NCI-H82 (cell line): ENCODE data around the gene LDLRAD3.
"Not testable (repeated sequence)": the region's sequence is repeated elsewhere in the genome, so short reads cannot be mapped to it uniquely, and the experiment has no call there.

Source experiments
- DNase-seq: peaks from one replicate; lab custom pipeline; 2025; lab: John Stamatoyannopoulos, UW

LDLRAD3 gene

DNA sequence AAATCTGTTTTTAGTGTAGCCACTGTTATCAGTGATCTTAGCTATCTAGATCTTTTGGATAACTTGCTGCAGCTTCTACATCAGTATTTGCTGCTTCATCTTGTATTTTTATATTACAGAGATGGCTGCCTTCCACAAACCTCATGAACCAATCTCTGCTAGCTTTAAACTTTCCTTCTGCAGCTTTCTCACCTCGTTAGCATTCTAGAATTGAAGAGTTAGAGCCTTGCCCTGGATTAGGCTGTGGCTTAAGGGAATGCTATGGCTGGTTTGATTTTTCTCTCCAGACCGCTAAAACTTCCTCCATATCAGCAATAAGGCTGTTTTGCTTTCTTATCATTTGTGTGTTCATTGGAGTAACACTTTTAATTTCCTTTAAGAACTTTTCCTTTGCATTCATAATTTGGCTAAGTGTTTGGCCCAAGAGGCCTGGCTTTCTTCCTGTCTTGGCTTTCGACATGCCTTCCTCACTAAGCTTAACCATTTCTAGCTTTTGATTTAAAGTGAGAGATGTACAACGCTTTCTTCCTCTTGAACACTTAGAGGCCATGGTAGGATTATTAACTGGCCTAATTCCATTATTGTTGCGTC is 51.9 kb downstream of the LDLRAD3 start:
- DNase-seq: no peak

DNA sequence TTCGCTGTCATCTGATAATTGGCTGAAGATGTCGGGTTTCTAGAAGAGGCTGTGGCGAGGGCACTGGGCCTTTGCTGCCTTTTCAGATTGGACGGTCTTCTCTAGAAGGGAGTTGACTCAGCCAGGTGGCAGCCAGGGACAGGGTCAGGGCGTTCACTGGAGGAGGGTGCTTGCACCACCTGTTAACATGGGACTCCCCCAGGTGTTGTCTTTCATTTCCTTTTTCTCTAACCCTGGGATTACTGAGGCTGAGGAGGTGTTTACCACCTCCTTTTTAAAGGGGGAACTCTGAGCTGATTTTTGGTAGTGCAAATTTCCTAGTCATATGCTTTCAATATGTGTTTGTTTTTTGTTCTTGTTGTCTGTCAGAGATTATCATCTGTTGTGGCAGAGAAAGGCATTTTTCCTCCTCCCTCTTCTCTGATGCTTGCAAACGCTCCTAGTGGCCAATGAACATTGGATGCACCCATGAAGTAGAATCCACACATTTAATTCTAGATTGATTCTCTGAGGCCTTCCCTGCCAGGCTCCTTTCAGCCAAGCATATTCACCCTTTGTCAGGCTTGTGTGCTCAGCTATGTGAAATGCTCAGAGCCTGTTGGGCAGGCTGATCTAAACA is 54.1 kb downstream of the LDLRAD3 start:
- DNase-seq: no peak

DNA sequence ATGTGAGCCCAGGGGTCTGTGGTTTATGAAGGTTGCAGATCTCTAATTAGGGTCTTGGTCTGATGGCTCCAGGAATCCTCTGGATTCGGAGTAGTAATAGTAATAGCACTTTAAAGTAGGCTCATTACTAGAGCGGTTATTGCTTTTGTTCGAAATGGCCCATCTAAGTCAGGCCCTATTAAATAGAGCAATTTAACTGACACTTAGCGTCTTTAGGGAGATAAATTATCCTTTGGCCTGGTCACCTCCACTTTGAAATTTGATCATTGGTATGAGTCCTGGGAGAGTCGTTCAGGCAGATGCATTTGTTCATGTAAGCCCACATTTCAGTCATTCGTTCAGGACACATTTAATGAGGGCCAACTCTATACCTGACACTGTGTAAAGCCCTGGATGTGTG is 54.8 kb downstream of the LDLRAD3 start:
- no peak for DNase-seq

DNA sequence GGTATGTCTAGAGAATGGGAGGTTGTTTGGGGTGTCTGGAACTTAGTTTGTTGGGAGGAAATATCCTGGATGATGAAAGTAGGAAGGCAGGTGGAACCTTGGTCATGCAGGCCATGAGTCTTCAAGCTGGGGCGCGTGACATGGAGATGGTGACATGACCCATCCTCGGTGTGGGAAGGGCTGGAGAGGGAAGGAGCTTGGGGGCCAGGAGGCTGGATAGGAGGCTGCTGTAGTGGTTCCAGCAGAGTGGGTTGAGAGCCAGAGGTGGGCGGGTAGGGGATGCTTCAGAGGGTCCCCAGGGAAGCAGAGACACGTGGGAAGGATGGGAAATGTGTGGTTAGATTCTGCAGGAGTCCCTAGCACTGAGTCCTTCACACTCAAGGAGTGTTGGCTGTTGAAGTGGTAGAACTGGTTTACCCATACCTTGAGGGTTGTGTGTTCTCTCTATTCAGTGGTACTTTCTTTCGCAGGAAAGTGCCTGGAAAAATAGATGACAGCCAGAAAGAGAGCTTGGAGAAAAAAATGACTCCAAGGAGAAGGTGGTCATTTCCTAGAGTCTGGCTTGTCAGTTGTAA is 56.8 kb downstream of the LDLRAD3 start:
- DNase-seq: no peak

DNA sequence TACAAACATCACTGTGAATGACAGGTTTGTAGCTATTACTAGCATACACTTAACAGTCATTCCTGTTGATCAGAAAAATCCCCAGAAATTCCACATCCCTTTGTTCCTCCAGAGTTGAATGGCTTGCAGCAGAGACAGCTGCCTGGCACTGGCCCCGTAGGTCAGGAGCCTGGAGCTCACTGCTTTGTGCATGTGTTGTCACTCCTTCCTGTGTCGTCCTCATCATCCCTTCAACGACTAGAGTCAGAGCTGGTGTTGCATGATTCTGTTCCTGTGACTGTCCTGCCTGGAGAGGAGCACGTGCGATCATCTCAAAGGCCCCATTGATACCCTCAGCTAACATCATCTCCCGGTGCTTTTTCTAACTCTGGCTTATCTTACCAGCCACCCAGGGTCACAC is 58.3 kb downstream of the LDLRAD3 start:
- no peak for DNase-seq

DNA sequence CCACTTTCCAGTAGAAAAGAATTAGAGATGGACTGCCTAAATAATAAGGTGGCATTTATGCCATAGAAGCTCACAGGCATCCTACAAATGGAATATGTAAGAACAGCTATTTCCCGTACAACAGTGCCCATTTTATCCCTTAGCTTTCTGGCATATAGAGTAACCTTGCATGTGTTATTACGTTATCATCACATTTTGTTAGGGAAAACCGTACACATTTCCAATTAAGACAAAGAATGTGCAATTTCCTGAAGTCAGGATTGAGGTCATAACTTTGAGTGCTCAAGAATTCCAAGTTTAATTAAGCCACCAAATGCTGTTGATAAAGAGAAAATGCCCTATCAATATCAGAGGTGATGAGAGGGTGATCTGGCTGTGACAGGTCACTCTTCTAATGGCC is 58.9 kb downstream of the LDLRAD3 start:
- no peak for DNase-seq

DNA sequence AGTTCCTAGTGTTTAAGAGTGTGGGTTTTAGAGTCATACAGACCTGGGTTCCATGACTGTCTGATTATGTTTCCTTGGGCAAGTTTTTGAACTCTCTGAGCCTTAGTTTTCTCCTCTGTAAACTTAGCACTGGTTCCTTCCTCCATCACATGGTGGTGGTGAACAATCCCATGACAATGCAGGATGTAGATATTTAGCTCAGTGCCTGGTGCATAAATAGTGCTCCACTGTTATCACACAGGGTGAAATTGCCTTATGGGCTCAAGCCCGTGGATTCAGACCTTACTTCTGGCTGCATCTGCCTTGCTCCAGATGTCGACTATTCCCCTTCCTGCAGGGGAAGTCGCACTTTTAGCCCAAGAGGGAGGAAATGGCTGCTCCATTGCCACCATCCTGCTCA is 62.7 kb downstream of the LDLRAD3 start:
- peak; percentile 29 for DNase-seq

DNA sequence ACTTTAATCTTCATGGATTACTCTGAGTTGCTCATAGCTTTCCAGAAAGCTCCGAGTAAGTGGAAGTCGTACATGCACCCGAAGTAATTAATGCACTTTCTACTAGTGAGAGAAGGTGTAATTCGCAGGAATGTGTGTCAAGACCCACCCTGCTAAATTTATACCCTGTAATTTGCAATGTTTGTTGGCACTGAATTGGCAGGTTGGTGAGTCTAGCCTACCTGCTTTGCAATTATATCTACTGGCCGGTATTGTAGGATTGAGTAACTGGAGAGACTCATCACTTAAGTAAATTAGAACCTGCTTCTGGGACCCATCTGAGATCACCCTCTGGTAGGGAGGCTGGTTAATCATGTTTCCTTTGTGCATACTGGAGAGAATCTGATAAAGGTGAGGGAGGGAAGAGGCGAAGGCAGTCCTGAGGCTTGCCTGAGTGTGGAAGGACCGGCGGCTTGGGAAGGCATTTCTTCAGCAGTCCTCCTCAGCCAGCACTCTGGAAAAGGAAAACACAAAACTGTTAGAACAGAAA is 63.3 kb downstream of the LDLRAD3 start:
- DNase-seq: peak; percentile 49

DNA sequence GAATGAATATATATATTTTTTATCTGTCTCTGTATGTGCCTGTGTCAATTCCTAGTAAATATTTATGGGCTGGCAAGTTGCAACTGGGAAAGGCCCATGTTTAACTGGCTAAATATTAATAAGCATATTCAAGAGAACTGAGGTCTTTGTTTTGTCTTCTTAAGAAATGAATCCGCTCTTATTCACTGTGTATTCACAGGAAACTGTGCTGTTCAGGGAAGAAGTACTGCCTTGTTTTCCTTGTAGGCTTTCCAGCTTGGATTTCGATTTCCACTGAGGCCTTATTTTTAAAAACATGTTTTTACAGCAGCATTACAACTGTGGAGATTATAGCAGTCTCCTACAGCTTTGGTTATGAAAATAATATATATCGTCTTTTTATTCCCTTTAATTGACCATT is 64.7 kb downstream of the LDLRAD3 start:
- no peak for DNase-seq

DNA sequence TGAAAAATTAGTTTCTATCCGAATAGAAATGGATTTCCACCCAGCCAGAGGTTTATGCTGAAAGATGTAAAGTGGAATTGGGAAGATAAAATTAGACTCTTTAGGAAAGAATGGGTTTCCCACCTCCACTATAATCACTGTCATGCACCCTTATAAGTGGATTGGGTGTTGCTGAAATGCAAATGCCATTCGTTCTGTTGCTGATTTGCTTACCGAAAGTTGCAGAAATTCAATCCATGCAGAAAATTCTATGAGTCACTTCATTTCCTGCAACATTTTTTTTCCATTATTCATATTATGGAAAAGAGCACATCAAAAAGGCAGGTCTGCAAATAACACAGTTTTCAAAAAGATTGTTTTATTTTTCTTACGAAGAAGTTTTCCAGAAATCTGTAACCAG is 65.6 kb downstream of the LDLRAD3 start:
- DNase-seq: peak; percentile 12

DNA sequence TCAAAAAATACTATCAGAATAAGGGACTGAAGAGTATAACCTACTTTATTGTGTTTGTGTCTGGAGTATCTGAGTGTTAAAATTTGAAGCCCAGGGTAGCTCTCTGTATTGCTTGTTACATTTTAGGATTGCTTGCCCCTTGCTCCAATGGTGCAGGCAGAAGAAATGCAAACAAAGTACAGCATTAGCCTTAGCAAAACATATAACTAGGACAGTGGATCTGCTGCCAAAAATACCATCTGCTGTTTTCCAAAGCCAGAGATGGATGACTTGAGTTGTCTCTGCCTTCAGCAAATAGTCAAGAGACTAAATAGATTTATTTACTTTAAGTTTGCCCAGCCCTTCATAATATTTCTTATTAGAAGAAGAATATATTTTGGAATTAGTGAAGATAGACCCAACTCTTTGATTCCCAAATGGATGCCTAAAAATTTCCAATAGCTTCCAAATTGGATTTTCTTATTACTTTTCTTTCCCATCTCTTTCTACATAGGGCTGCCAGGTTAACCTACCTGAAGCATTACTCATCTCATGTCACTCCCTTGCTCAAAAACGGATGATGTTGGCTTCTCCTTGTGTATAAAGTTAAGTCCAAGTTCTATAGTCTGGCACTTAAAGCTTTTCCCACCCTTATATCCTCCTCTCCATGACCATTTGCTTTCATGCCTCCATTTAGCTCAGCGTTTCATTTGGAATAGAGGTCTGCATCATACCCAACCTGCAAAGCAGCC is 66.3 kb downstream of the LDLRAD3 start:
- DNase-seq: peak; percentile 60

DNA sequence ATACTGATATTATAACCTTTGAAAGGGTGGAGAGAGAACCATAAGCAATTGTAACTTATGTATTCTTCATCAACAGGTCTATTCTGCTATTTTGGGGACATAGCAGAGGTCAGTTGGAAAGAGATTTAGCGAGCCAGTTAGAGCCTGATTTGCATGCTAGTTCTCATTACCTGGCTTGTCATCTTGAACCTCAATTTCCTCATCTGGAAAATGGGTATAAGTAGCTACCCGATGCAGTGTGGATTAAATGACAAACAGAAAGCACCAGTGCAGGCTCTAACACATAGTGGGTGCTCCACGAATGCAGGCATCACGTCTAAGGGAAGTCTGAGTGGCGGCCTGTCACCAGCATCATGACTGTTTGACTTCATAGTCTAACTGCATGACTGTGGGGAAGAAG is 67.7 kb downstream of the LDLRAD3 start:
- DNase-seq: no peak

DNA sequence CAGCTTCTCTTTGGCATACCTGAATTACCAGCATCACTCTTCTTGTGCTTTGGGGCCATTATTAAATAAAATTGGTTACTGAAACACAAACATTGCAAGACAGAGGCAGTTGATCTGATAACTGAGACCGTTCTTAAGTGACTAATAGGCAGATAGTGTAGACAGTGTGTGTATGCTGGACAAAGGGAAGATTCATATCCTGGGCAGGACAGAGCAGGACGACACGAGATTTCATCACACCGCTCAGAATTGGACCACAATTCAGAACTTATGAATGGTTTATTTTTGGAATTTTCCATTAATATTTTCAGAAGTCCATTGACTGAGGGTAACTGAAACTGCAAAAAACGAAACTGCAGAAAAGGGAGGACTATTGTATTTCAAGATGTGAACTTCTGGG is 68.6 kb downstream of the LDLRAD3 start:
- no peak for DNase-seq

DNA sequence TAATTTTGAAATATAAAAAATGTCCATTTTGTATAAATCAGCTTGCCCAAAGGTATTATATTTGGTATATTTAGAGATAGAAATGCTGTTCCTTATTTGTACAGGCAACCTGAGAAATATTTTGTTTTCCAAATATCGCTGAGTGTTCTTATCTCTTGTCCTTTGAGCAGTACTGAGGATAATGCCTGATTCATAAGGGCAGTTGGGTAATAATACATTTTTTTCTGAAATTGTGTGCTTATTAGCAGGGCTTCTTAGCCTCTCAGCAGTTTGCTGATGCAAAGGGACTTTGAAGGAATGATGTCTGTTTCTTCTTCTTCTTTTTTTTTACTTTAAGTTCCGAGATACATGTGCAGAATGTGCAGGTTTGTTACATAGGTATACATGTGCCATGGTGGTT is 69.1 kb downstream of the LDLRAD3 start:
- no peak for DNase-seq

DNA sequence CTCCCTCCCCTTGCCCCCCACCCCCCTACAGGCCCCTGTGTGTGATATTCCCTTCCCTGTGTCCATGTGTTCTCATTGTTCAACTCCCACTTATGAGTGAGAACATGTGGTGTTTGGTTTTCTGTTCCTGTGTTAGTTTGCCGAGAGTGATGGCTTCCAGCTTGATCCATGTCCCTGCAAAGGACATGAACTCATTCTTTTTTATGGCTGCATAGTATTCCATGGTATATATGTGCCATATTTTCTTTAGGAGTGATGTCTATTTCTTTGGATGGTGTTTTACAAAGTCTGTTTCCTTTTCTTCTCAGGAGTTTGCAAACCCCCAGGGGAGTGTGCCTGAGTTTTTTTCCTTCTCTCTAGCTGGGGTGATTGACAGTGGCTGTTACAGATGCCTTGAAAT is 69.6 kb downstream of the LDLRAD3 start:
- DNase-seq: not testable (repeated sequence)

DNA sequence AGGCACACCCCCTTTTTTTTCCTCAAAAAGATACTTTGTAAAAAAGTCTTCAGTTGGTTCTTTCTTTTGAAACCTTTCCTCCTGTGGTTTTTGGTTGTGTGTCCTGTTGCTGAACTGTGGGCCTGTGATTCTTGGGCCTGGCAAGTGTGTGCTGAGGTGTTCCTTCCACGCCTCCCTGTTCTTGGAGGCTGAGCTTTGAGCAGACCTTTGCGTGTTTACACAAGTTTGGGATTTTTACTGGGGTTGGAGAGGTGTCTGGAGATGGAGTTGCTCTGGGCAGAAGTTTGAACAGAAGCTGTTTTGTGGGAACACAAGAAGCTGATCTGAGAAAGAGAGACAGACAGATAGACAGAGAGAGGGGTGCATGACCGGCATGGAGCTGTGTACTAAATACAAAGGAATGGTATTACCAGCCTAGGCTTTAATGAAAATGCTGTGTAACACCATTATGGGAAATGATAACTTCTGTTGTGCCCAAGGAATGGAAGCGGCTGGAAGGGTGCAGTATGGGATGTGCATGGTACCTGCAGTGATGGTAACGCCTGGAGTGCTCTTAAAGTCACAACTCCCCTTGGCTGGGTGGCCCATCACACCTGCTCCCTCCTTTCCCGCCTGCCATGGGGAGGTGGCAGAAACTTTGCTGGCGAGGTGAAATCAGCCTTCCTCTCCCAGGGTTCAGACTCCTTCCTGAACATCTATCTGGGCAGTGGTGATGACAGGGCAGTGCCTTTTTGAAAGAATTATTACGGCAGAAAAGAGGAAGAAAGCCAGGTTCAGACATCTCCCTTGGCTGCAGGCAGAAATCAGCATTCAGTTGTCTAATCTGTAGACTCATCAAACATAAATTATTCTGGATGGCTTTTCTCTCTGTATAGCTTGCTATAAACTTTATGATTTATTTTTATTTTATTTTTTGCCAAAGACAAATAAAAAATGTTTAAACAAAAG is 70.4 kb downstream of the LDLRAD3 start:
- no peak for DNase-seq

DNA sequence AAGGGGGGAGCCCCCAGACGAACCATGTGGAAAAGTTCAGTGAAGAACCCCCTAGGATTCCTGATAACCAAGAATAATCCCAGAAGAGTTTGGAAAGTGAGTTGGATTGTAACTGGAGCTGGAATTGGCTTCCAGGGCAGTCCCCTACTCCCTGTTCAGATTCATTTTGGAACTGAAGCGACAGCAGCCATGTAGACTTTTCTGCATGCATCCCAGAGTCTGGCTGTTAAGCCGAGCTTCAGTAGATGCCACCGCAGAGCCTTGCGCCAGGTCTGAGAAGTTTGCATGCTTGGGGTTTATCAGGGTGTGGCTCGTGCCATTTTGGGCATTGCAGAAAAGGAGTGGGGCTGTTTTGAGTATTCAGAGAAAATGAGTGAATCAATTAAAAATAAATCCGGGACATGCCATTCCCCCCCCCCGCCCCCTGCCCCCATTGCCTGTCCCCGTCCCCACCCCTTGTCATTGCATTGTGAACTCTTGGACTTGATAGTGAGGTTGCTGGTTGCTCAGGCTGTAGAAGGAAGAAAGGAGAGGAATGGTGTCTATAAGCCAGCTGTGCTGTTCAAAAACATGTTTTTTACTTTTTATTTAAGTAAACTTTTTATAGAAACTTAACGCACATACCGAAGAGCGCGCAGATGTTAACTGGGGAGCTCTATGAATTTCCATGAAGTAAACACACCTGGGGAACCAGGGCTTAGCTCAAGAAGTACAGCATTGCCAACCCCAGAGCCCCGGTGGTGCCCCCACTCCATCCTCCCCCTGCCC is 71.2 kb downstream of the LDLRAD3 start:
- no peak for DNase-seq

DNA sequence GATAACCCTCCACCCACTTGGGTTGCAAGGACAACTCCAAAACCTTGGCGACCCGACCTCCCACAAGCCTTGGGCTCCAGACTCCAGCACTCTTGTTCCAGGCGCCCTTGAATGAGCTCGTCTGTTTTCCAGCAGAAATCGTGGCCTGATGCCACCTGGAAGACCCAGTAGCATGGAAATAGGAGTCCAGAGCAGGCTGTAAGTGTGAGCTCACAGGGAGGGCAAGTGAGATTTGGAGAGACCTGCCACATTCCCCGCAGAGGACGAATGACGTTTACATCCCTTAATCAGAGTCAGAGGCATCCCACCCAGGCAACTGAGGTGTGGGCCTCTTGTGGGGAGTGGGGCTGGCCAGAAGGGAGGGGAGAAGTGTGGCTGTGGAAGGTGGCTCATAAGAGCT is 71.9 kb downstream of the LDLRAD3 start:
- no peak for DNase-seq

DNA sequence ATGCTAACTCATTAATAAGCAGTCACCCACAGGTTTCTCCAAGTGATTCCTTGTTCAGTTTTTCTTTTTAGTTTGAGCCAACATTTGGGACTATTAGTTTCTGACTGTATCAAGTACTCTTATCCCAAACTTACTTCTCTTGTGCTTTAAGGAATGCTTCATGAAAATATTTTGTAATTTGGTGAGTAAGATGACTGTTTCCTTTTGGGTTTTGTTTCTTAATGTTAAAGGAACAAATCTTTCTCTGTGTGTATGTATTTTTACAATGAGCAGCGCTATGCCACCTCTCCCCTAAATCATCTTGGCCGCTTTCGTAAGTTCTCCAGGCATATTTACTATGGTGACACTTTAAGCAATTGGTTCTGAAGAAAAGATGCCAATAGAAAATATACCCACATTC is 72.4 kb downstream of the LDLRAD3 start:
- DNase-seq: no peak

DNA sequence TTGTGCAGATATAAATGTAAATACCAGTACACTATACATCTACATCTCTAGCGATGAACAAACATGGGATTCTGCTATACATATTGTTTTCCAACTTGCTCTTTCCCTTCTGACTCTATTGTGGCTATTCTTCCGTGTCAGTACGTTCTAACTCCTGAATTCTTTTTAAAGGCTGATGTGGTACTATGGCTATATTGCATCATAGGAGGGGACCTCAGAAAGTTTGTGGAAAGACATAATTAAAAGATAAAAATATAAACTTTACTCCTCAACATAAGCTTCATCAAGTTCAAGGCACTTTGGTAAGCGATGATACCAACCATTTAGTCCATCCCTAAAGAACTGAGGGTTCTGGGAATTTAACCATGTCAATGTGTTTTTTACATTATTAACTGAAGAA is 72.8 kb downstream of the LDLRAD3 start:
- no peak for DNase-seq

DNA sequence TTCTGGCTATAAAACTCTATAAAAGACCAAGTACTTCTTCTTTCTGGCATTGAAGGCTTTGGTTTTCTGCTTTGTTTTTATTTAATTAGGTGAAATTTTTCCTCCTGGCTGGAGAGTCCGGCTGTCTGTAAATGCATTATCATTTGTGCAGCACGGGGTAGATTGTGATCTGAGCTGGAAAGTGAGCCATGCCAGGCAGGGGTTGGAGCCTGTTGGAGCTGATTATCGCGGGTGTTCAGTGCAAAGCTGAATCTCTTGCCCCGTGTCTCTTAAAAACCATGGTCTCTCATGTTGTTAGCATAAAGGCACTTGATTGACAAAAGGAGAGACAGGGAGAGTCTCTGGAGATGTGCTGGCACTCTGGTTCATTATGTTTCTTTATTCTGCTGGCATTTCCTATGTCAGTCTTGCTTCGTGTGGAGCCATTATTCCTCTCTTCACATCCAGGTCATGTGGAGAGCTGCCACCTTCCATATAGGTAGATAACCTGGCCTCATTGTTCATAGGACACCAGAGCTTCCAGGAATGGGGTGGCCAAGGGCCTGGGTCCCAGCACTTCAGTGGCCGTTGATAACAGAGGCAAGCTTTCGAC is 75.2 kb downstream of the LDLRAD3 start:
- DNase-seq: no peak
